ENCODE measurements around the gene RBMS2. TPM values are rescaled to one million over a fixed set of nuclear protein-coding genes. Genes with fewer than 3 reads are reported as not detected.

The RBMS2 gene
- total and polyA plus RNA-seq, 9 of the 15 experiments (the other 6 are each of a cell fraction or from before 2014, with no cell fraction given): 0.08 to 10.5 (median 0.31) TPM

- TF ChIP-seq HDAC1 (IDR thresholded peaks at IDR 0.05): peak in 1 of 2 experiments; percentile 25; a peak in 1 of 4 replicates
- TF ChIP-seq REST (IDR thresholded peaks at IDR 0.05; ENCODE audit: borderline replicate concordance): no peak
- no peak for TF ChIP-seq REST (CRISPR knock-in tag; IDR thresholded peaks at IDR 0.05; ENCODE audit: low read depth)
- no peak for TF ChIP-seq CBX1 (IDR thresholded peaks at IDR 0.05; ENCODE audit: low read depth)
- no peak for TF ChIP-seq POLR2AphosphoS2 (IDR thresholded peaks at IDR 0.05; ENCODE audit: low read length)
- peak; percentile 75; the same call in 1 of the 2 replicates for TF ChIP-seq ZNF444 (CRISPR knock-in tag; IDR thresholded peaks at IDR 0.05)
- no peak for TF ChIP-seq ZC3H8 (IDR thresholded peaks at IDR 0.05)
- TF ChIP-seq RB1 (IDR thresholded peaks at IDR 0.05; ENCODE audit: low read depth): no peak
- TF ChIP-seq TEAD2 (tag; IDR thresholded peaks at IDR 0.05): no peak
- TF ChIP-seq MTA1 (IDR thresholded peaks at IDR 0.05; ENCODE audit: borderline replicate concordance): 0 out of 2 replicates have a peak, but pooled peaks have one; percentile 22
- TF ChIP-seq HMGN3 (IDR thresholded peaks at IDR 0.05; ENCODE audit: borderline replicate concordance, extremely low read depth, insufficient read length, low read depth, low read length): no peak
Observed at GRCh38 chr12:56521590-56522371, at the start of gene RBMS2 (continued).

Measured in K562 (cell line).